WI38 (cell line): ENCODE measurements around the gene PTPN23.

Experiments used
- H3K4me3 ChIP-seq: 2 replicates; pipeline ENCODE4 v1.5.1; 2011; ENCODE audit warnings: low read depth, mild to moderate bottlenecking, control low read depth, low read length
- CTCF ChIP-seq: IDR thresholded peaks from 2 replicates; pipeline ENCODE4 v1.5.1; 2012; ENCODE audit warnings: low read depth, mild to moderate bottlenecking, control low read depth, low read length

The PTPN23 gene

GRCh38 chr3:47407237-47407636 lies 26.4 kb downstream of the PTPN23 start:
- H3K4me3 ChIP-seq: no peak overlapping the region
- no peak for TF ChIP-seq CTCF

GRCh38 chr3:47407896-47408838 lies 27.3 kb downstream of the PTPN23 start:
- no peak for TF ChIP-seq CTCF
- H3K4me3 ChIP-seq: no peak overlapping the region

- no peak overlapping the region for H3K4me3 ChIP-seq
- TF ChIP-seq CTCF: no peak
Measured at GRCh38 chr3:47408839-47409229, 28.0 kb downstream of the PTPN23 start.

- TF ChIP-seq CTCF: no peak
- H3K4me3 ChIP-seq: no peak overlapping the region
Measured at GRCh38 chr3:47409284-47409683, 28.5 kb downstream of the PTPN23 start.

- H3K4me3 ChIP-seq: no peak overlapping the region
Measured at GRCh38 chr3:47409688-47410416, 29.0 kb downstream of the PTPN23 start.

GRCh38 chr3:47410417-47410720 lies 29.5 kb downstream of the PTPN23 start:
- TF ChIP-seq CTCF: no peak
- H3K4me3 ChIP-seq: no peak overlapping the region

More at GRCh38 chr3:47409688-47410416, 29.0 kb downstream of the PTPN23 start:
- no peak for TF ChIP-seq CTCF
